Renal pelvis (tissue), 4 donors: ENCODE data around the gene GHRHR. TPM values are rescaled to one million over a fixed set of nuclear protein-coding genes. Genes with fewer than 3 reads are reported as not detected.

Experiments used
- DNase-seq: peaks from one replicate; pipeline ENCODE4 v3.0.0-alpha.2; 2013
- polyA plus RNA-seq, 3 donors: library from polyadenylated mRNA; unstranded; fragments of 120-200 nt; gene quantifications; one replicate each; pipeline ENCODE4 v1.2.1, GENCODE V29; 2013; ENCODE audit not compliant: insufficient read length in 3 of 3

GHRHR gene
- polyA plus RNA-seq, 3 donors, result 0.11 to 0.50 (median 0.35) TPM

DNA sequence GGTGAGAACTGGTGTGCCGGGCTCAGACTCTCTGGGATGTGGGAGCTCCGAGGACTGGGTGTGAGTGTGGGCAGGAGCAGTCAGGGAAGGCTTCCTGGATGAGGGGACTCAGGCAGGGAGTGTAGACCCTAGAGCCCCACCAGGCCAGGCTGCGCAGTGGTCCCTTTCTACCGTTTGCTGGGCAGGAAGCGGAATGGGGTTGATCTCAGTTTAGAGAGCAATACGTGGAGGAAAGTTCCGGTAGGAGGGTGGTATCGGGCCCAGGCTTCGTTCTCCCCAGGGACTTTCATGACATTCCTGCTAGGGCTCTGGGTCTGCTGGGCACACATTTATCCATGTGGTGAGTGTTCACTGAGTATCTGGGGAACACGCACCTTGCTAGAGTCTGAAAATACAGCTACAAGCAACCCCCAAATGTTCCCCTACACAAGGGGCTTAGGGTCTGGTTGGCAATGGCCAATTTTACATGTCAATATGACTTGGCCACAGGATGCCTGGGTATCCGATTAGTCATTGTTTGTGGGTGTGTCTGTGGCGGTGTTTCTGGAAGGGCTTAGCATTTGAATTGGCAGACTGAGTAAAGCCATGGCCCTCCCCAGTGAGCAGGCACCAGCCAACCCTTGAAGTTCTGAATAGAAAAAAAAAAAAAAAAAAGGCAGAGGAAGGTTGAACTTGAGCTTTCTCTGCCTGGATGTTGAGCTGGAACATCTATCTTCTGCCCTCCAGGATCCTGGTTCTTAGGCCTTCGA, 20.8 kb downstream of the GHRHR start:
- no peak for DNase-seq

DNA sequence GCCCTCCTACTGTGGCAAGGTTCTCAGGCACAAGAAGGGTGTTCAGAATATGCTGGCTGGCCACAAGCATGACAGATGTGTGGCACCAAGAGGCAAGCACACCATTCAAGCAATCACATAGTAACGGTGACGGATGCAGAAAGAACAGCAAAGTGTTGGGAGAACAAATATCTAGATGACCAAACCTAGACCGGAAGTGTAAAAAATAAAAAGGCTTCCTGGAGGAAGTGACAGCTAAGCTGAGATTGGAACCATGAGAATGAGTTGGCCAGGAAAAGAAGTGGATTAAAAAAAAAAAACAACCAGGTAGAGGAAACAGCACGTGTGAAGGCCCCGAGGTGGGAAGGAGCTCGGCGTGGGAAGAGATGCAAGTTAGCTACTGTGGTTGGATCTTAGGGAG, 22.0 kb downstream of the GHRHR start:
- no peak for DNase-seq

DNA sequence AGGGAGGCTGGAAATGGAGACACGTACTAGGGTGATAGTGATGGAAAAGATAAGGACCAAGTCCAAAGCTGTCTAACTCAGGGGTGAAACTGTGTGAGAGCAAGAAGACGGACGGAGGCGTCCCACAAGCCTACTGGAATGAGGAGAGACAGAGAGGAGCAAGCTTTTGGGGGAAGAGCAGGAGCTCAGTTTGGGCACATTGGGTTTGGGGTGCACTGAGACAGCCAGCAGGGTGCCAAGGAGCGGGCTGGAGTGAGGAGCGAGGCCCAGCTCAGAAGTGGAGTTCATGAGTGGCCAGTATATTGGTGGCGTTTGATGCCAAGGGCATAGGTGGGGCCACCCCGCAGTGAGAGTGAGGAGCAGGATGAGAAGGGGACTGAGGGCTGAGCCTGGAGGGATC, 22.6 kb downstream of the GHRHR start:
- no peak for DNase-seq

DNA sequence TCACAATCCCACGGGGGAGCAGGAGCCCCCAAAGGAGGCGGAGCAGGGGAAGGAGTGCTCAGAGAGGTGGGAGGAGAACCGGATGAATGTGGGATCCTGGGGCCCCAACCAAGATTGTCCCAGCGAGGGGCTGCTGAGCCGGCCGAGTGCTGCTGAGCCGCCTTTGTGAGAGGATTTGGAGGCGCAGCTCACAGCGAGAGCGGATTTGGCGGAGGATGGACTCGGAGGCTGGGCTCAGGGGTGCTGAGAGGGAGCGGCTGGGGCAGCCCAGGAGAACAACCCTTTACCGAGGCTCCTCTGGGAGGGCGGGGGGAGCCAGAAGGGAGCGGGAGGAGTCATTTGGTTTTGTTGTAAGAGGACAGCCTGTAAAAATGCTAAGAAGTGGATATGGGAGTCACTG, 23.0 kb downstream of the GHRHR start:
- DNase-seq, result no peak

DNA sequence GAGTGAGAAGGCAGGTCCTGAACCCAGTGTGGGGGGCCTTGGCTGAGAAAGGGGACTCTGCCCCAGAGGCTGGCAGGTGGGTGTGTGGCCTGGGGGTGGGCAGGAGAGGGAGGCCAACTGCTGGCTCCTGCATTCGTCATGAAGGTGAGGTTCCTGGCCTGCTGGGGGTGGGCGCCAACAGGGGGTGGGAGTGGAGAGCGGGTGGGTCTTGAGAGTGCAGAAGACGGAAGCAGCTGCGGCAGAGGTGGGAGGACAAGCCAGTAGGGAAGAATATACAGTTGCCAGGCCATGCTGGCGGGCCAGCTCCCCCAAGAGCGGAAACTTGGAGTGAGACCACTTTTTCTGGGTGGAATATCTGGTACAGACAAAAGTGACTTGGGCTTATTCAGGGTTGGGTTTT, 23.4 kb downstream of the GHRHR start:
- DNase-seq, result no peak

DNA sequence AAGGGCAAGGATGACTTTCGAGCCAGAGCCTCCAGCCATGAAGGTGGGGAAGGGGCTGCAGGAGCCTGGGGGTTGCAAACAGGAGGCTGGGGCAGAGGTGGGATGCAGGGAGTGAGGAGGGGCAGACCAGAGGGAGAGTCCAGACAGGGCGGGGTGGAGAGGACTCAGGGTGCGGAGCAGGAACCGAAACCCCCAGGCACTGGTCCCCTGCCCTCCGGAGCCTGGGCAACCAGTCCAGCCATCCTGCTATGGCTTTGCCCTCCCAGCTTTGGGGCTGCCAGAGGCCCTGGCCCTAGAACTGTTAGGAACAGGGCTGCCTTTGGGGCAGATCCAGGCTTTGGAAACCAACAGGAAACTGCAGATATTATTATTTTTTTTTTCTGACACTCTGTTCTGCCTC, 24.2 kb downstream of the GHRHR start:
- DNase-seq, result no peak

DNA sequence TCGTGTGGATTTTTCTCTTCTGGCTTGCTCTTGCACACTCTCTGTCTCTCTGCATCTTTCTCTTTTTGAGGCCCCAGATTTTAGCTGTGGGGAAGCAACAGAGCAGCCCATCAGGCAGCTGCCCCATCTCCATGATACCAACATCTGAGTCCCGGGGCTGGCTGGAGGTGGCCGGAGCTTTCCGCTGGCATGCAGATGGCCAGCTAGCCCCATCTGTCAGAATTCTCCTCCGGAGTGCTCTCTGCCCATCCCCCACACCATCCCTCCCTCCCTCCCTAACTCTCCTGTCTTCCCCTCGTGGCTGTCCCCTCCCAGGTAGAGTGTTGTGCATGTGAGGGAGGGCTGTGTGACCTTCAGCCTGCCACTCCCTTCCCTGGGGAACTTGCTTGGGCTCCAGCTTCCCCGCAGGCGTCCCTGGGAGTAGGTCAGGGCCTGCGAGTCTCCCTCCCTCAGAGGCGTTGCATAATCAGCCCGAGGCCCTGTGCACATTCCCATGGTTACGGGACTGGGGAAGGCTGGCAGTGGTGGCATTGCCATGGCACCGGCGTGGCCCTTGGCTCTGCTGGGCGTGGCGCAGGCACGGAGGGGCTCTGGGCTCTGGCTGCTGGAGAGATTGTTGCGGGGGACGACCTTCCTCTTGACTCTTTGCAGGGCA, 24.7 kb downstream of the GHRHR start:
- peak; percentile 12 for DNase-seq

DNA sequence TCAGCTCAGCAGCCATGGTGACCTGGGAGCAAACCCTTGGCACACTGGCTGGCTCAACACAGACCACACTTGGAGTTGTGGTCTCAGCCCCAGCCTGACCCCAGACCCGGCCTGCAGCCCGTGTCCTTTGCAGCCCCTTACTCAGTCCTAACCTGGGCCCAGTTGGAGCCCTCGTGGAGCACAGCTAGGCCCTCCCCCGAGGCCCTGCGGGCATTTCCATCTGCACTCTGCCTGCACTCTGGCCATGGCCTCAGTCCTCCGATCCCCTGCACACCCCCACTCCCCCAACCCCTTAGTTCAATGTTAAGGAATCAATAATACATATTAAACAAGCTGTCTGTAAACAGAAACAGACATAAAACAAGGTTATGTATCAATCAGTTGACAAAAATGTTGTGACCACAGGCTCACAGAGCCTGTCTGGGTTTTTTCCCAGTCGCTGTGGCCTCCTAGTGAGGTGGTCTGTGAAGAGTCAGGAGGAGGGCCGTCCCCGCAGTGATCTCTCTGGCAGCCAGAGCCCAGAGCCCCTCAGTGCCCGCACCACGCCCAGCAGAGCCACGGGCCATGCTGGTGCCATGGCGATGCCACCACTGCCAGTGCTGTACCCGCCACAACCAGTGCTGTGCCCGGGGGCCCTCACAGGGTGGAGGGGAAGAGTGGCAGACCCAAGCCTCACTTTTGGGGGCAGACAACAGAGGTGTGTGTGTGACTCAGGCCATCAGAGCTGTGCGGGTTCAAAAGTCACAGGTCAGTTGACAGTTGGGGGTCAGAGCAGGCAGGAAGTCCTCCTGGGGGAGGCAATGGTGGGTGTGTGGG, 25.5 kb downstream of the GHRHR start:
- no peak for DNase-seq

DNA sequence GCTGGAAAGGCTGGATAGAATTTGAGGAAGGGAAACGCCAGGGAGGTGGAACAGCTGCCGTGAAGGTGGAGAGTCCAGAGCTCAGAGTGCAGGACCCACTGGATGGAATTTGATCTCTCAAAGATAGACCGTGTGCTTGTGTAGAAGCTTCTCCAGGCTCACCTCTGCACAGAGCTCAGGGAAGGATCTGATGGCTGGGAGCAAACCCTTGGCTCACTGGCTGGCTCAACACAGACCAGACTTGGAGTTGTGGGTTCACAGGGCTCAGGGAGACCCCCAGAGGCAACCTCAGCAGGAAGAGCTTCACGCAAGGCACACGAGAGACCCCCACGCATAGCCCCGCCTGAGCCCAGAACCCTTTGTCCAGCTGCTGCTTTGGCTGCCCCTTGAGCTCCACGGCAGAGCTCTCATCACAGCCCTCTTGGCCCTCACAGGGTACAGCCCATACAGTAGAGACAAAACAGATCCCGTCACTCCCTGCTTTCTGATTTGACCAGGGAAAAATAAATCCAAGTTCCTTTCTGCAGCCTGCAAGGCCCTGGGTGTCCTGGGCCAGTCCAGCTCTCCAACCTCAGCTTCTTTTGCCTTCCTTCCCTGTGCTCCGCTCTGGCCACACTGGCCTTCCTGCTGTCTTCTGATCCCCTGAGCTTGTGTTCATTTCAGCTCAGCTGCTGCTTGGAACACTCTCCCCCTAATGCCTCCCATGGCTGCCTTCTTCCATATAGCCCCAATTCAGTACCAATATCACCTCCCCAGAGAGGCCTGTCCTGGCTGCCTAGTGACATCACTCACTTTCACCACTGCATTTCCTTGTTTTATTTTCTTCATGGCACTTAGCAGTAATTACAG, 26.3 kb downstream of the GHRHR start:
- DNase-seq, result no peak

DNA sequence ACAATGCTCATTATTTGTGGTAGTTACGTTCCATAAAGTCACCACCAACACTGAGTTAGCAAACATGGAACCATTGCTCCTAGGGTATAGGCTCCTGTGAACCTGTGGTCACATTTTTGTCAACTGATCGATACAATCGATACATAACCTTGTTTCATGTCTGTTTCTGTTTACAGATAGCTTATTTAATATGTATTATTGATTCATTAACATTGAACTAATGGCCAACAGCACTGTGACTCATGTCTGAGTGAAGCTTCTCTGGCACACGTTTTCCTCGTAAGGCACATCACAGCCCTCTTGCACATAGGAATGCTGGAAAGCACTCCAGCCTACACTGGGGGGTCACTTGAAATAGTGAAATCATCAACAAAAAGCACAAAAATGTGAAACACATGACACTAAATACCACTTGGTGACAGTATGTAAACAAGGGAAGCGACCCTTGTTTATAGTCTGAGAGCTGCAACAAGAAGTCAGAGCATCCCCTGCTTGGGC, 27.0 kb downstream of the GHRHR start:
- DNase-seq, result no peak

DNA sequence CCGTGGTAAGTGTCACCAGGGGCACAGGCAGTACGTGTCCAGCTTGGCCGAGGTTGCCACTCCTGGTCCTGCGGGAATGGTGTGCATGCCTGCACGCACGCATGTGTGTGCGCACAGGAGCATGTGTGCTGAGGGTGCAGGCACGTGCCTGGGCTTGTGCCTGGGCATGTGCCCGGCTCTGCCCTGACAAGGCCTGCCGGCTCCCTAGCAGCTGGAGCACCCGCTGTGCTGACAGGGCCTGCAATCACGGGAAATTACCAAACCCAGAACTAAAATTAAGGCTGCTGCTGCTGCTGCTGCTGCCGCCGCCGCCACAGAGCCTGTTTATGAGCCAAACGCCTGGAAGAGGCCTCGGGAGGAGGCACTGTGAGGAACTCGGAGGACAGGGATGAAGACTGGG, 28.7 kb downstream of the GHRHR start:
- no peak for DNase-seq

DNA sequence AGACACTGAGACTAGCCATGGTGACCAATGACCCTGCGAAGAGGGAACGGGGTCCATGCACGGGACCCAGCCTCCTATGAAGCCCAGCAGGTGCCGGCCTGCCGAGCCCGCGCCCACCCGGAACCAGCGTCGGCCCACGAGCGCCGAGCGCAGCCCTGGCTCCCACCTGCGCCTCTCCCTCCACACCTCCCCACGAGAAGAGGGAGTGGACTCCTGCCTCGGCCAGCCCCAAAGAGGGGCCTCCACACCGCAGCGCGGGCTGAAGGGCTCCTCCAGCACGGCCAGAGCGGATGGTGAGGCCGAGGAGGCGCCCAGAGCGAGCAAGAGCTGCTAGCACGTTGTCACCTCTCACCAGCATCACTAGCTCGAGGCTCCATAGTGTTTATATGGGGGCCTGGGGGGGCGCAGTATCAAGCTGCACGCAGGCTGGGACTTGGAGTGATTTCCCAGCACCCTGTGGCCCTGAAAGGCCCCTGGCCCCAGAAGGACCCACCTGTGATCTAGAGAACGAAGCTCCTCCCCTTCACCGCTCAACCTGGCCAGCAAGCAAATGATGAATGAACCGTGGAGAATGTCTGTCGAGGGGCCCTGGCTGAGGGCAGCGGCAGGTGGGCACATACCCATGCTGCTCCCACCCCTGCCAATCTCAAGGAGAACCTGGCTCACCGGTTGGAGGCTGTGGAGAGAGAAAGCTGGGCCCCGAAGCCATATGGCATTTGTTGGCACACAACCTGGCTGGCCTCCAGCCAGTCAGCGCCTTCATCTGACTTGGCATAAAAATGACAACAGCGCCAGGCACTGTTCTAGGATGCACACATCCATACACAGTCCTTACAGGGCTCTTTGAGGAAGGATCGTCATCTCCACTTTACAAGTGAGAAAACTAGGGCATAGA, 30.7 kb downstream of the GHRHR start:
- DNase-seq, result no peak

DNA sequence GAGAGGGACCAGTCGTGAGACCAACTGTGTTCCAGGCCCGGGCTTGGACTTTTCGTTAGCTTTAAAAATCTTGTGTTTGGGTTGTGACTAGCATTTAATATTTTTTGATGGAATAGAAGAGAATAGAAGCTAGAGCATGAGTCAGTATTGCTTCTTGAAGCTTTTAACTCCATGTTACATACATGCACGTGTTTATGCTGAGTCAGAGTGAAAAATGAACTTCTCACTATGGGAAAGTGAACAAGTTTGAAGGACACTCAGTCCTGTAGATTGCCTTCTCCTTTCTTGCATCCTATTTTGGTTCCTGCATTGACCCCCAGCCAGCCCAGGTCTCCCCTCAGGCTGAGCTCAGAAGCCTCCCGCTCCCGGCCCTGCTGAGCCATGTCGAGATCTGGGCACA, 31.8 kb downstream of the GHRHR start:
- no peak for DNase-seq

DNA sequence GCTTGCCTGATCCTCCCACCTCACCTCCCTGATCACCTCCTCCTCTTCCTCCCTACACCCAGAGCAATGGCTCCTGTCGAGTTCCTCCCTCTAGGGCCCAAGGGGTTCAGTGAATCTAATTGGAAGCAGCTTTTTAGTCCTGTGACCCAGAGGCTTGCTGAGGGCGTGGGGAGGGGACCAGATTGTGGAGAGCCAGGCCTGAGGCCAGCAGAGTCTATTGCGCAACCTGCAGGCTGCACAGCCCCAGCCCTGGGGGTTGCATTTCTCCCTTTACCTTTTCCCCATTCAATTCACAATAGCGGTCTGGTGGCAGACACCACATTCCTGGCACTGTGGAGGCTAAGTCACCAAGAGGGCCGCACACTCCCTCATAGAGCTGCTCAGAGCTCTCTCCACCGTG, 32.5 kb downstream of the GHRHR start:
- DNase-seq, result no peak

DNA sequence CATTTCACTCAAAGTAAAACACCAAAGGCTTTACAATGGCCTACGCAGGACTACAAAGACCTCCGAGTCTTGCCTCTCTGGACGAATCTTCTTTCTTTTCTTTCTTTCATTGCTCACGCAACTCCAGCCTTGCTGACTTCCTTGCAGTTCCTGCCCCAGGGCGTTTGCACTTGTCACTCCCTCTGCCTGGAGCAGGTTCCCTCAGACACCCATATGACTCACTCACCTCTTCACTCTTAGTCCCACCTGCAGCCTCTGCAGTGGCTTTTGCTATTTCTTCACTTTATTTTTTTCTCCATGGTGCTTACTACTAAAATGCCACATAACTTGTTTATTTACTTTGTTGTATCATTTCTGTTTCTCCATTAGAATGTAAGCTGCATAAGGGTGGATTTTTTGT, 33.1 kb downstream of the GHRHR start:
- DNase-seq, result no peak

DNA sequence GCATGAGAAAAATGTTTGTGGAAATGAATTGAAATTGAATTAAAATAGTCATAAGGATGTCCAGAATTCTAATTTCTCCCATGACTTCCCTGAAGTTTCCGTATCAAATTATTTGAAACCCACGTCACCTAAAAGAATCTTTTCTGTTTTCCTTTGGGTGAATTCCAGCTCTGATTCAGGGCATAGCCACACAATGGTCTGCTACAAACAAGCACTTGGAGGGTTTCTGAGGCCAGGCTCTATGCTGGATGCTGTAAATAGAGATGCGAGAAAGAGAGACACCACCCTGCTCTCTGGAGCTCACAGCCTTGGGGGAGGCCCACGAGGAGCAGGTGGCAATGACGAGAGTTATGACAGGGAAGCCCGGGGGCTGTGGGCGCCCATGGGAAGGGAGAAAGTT, 33.6 kb downstream of the GHRHR start:
- no peak for DNase-seq

DNA sequence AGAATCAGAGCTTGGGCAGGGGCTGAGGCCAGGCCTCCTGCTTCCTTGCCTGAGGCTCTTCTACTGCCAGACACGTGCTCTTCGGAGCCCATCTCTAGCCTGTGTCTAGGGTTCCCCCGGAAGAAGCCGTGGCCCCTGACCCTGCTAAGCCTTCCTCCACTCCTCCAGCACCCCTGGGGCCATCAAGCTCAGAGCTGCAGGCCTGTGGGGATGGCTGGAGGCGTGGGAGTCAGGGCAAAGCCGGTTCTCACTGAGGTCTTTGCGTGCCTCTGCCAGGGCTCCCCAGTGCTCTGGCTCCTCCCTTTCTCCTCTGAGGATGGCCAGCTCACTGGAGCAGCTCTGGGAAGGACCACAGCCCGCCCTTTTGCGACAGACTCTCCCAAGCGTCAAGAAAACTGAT, 34.4 kb downstream of the GHRHR start:
- DNase-seq, result no peak

DNA sequence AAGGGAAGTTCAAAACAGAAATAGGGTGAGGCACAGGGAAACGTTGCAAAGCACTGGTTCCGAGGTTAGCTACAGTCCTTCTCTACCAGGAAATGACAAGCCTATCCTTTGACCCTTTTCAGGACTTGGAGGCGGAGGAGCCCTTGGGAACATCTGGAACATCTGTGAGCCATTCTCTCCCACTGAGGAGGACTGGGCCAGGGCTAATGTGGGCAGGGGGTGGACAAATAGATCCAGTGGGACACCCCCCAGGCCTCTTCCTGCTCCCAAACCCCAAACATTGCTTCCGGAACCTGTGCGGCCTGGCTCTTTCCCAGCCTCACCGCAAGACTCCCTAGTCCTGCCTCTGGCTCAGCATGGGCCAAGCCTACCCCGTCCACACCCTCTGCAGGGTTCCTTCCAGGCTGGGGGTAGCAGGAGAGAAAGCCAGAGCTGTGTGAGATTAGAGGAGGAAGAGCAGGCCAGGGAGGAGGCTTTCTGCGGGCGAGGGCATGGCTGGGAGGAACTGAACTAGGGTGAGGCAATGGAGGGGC, 36.5 kb downstream of the GHRHR start:
- DNase-seq, result no peak

DNA sequence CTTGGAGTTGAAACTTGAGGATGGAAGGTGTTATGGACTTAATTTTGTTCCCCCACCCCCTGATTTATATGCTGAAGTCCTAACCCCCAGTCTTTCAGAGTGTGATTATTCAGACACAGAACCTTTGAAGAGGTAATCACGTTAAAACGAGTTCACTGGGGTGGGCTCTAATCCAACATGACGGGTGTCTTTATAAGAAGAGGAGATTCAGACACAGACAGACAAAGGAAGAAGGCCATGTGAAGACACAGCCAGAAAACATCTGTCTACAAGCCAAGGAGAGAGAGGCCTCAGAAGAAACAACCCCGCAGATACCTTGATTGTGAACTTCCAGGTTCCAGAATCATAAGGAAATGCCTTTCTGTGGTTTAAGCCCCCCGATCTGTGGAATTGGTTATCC, 37.0 kb downstream of the GHRHR start:
- DNase-seq, result no peak

DNA sequence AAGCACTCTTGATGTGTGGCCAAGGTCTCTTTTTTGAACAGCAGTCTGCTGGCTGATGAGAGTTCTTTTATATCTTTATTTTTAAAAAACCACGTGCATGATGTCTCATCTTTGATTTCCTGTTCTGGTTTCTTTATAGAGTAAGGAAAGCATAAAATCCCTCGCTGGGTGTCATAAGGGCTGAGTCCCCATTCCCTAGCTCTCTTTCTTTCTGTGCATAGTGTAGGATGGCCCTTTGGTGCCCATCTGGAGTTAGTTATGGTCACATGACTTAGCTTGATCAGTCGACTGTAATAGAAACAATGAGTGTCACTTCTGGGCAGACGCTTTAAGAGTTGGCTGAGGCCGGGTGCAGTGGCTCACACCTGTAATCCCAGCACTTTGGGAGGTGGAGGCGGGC, 38.5 kb downstream of the GHRHR start:
- DNase-seq, result no peak

DNA sequence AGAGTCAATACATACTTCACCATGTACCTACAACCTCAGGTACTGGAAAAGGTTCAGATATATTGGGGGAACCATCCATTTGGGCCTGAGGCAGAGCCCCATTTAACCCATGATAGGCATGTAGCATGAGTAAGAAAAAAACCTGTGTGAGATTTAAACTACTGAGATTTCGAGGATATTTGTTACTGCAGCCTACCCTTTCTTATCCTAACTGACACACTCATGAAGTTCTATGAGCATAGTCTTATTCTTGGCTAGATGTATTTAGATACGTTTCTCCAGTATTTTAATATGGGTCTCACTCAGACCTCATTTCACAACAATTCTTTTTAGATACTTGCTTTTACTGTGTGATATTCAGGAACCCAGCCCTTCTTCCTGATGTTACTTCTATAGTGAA, 39.3 kb downstream of the GHRHR start:
- no peak for DNase-seq
